HEK293 (cell line): ENCODE results near the gene STMND1.

Experiments used
- HOXD13 ChIP-seq: sonication (generic); formaldehyde crosslinking; IDR thresholded peaks from 2 replicates; pipeline ENCODE4 v1.8.0; 2022; ENCODE audit warnings: missing genetic modification reagents, borderline replicate concordance
- MZF1 ChIP-seq: fragments of 450-650 bp; formaldehyde crosslinking; IDR thresholded peaks from 2 replicates; pipeline ENCODE4 v1.5.1; 2017; ENCODE audit warnings: missing biosample characterization, missing genetic modification characterization, borderline replicate concordance
- OSR2 ChIP-seq: fragments of 450-650 bp; formaldehyde crosslinking; IDR thresholded peaks from 2 replicates; pipeline ENCODE4 v1.5.1; 2016; ENCODE audit warnings: missing biosample characterization, missing genetic modification characterization
- SP3 ChIP-seq: fragments of 450-650 bp; formaldehyde crosslinking; IDR thresholded peaks from 2 replicates; pipeline ENCODE4 v1.5.1; 2016; ENCODE audit warnings: missing biosample characterization, missing genetic modification characterization
- SP7 ChIP-seq: fragments of 450-650 bp; formaldehyde crosslinking; IDR thresholded peaks from 2 replicates; pipeline ENCODE4 v1.5.1; 2016; ENCODE audit warnings: missing biosample characterization, missing genetic modification characterization
- ZFP41 ChIP-seq: fragments of 450-650 bp; formaldehyde crosslinking; IDR thresholded peaks from 2 replicates; pipeline ENCODE4 v1.5.1; 2016; ENCODE audit warnings: missing biosample characterization, missing genetic modification characterization, borderline replicate concordance
- ZFP69B ChIP-seq: fragments of 450-650 bp; formaldehyde crosslinking; IDR thresholded peaks from 2 replicates; pipeline ENCODE4 v1.5.1; 2016; ENCODE audit warnings: missing biosample characterization, missing genetic modification characterization
- ZNF223 ChIP-seq: fragments of 450-650 bp; formaldehyde crosslinking; IDR thresholded peaks from 2 replicates; pipeline ENCODE4 v1.5.1; 2016; ENCODE audit warnings: missing biosample characterization, missing genetic modification characterization
- ZNF311 ChIP-seq: fragments of 450-650 bp; formaldehyde crosslinking; IDR thresholded peaks from 2 replicates; pipeline ENCODE4 v1.5.1; 2017; ENCODE audit warnings: missing biosample characterization, missing genetic modification characterization, borderline replicate concordance
- ZNF394 ChIP-seq: fragments of 450-650 bp; formaldehyde crosslinking; IDR thresholded peaks from 2 replicates; pipeline ENCODE4 v1.5.1; 2016; ENCODE audit warnings: missing biosample characterization, missing genetic modification characterization, mild to moderate bottlenecking, moderate library complexity, borderline replicate concordance
- ZNF473 ChIP-seq: fragments of 450-650 bp; formaldehyde crosslinking; IDR thresholded peaks from 2 replicates; pipeline ENCODE4 v1.5.1; 2017; ENCODE audit warnings: missing biosample characterization, missing genetic modification characterization
- ZXDB ChIP-seq: fragments of 450-650 bp; formaldehyde crosslinking; IDR thresholded peaks from 2 replicates; pipeline ENCODE4 v1.5.1; 2016; ENCODE audit warnings: missing biosample characterization, missing genetic modification characterization
- TF ChIP-seq, protein P1 (sequence below): fragments of 450-650 bp; formaldehyde crosslinking; IDR thresholded peaks from 2 replicates; pipeline ENCODE4 v1.5.1; 2016; ENCODE audit warnings: missing biosample characterization, missing genetic modification characterization
- TF ChIP-seq, protein P2 (sequence below): fragments of 450-650 bp; formaldehyde crosslinking; IDR thresholded peaks from 2 replicates; pipeline ENCODE4 v1.5.1; 2016; ENCODE audit warnings: missing biosample characterization, missing genetic modification characterization
- TF ChIP-seq, protein P3 (sequence below): fragments of 450-650 bp; formaldehyde crosslinking; conservative IDR thresholded peaks from 2 replicates; pipeline ENCODE4 v1.5.1; 2016; ENCODE audit warnings: low read depth, missing biosample characterization, missing genetic modification characterization
- TF ChIP-seq, protein P4 (sequence below): fragments of 450-650 bp; formaldehyde crosslinking; IDR thresholded peaks from 2 replicates; pipeline ENCODE4 v1.5.1; 2016; ENCODE audit warnings: missing biosample characterization, missing genetic modification characterization
- TF ChIP-seq, protein P5 (sequence below): fragments of 450-650 bp; formaldehyde crosslinking; IDR thresholded peaks from 2 replicates; pipeline ENCODE4 v1.5.1; 2017; ENCODE audit warnings: missing biosample characterization, missing genetic modification characterization
- TF ChIP-seq, protein P6 (sequence below): fragments of 450-650 bp; formaldehyde crosslinking; IDR thresholded peaks from 2 replicates; pipeline ENCODE4 v1.5.1; 2017; ENCODE audit warnings: missing biosample characterization, missing genetic modification characterization
- TF ChIP-seq, protein P7 (sequence below): fragments of 450-650 bp; IDR thresholded peaks from 2 replicates; pipeline ENCODE4 v1.5.1; 2018; ENCODE audit warnings: missing biosample characterization, missing genetic modification characterization
- TF ChIP-seq, protein P8 (sequence below): fragments of 450-650 bp; formaldehyde crosslinking; IDR thresholded peaks from 2 replicates; pipeline ENCODE4 v1.5.1; 2016; ENCODE audit warnings: missing biosample characterization, missing genetic modification characterization

Gene STMND1

DNA sequence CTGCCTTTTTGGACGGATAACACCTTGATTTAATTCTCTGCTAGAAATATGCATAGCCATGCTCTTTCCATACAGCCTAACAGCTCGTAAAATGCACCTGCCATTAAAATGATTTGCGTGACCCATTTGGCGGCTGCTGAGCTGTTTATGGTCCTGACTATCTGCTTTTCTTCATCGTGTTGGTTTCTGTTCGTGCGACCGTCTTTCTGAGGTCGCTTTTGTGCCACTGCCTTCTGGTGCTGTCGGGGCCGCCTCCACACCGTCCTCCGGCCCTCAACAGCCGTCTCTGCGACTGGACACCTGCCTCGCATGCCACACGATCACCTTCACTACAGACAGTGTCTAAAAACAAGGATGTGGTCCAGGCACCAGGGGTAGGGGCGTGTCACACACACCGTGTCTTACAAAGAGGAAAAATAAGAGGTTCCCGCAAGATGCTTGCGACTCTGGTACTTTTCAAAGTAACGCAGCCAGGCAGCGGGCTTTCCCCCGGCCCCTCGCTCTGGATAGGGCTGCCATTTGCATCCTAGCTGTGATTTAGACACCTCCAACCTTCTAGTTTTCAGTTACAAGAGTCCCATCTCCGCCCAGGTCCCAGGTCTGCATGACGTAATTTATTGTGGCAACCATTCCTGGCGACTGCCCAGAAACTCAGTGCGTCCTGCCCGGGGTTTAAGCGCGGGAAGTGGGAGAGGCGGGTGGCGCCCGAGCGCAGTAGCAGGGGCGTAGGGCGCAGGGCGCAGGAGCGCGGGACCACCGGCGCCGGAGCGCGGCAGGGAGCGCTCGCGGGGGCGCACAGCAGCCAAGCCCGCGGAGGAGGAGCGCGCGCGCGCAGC lies at the start of gene STMND1 (continued):
- TF ChIP-seq, protein P1, sequence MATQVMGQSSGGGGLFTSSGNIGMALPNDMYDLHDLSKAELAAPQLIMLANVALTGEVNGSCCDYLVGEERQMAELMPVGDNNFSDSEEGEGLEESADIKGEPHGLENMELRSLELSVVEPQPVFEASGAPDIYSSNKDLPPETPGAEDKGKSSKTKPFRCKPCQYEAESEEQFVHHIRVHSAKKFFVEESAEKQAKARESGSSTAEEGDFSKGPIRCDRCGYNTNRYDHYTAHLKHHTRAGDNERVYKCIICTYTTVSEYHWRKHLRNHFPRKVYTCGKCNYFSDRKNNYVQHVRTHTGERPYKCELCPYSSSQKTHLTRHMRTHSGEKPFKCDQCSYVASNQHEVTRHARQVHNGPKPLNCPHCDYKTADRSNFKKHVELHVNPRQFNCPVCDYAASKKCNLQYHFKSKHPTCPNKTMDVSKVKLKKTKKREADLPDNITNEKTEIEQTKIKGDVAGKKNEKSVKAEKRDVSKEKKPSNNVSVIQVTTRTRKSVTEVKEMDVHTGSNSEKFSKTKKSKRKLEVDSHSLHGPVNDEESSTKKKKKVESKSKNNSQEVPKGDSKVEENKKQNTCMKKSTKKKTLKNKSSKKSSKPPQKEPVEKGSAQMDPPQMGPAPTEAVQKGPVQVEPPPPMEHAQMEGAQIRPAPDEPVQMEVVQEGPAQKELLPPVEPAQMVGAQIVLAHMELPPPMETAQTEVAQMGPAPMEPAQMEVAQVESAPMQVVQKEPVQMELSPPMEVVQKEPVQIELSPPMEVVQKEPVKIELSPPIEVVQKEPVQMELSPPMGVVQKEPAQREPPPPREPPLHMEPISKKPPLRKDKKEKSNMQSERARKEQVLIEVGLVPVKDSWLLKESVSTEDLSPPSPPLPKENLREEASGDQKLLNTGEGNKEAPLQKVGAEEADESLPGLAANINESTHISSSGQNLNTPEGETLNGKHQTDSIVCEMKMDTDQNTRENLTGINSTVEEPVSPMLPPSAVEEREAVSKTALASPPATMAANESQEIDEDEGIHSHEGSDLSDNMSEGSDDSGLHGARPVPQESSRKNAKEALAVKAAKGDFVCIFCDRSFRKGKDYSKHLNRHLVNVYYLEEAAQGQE (tag by site-specific recombination), result peak; percentile 91
- TF ChIP-seq, protein P2, sequence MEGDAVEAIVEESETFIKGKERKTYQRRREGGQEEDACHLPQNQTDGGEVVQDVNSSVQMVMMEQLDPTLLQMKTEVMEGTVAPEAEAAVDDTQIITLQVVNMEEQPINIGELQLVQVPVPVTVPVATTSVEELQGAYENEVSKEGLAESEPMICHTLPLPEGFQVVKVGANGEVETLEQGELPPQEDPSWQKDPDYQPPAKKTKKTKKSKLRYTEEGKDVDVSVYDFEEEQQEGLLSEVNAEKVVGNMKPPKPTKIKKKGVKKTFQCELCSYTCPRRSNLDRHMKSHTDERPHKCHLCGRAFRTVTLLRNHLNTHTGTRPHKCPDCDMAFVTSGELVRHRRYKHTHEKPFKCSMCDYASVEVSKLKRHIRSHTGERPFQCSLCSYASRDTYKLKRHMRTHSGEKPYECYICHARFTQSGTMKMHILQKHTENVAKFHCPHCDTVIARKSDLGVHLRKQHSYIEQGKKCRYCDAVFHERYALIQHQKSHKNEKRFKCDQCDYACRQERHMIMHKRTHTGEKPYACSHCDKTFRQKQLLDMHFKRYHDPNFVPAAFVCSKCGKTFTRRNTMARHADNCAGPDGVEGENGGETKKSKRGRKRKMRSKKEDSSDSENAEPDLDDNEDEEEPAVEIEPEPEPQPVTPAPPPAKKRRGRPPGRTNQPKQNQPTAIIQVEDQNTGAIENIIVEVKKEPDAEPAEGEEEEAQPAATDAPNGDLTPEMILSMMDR, result no peak; the same call in 1 of the 2 replicates
- TF ChIP-seq ZNF311 (tag by site-specific recombination) (no peak), ZFP69B (0 out of 2 replicates have a peak, but pooled peaks have one; percentile 15), OSR2 (tag by site-specific recombination) (no peak; the same call in 1 of the 2 replicates), ZNF223 (peak; percentile 46; the same call in 1 of the 2 replicates), SP7 (peak; percentile 53), HOXD13 (CRISPR knock-in tag) (peak; percentile 33; the same call in 1 of the 2 replicates), ZXDB (tag by site-specific recombination) (peak; percentile 57), SP3 (tag by site-specific recombination) (peak; percentile 26; the same call in 1 of the 2 replicates), MZF1 (tag by site-specific recombination) (no peak), ZNF473 (tag by site-specific recombination) (no peak), ZNF394 (tag by site-specific recombination) (0 out of 2 replicates have a peak, but pooled peaks have one; percentile 31), ZFP41 (tag by site-specific recombination) (no peak)
- TF ChIP-seq, protein P3, sequence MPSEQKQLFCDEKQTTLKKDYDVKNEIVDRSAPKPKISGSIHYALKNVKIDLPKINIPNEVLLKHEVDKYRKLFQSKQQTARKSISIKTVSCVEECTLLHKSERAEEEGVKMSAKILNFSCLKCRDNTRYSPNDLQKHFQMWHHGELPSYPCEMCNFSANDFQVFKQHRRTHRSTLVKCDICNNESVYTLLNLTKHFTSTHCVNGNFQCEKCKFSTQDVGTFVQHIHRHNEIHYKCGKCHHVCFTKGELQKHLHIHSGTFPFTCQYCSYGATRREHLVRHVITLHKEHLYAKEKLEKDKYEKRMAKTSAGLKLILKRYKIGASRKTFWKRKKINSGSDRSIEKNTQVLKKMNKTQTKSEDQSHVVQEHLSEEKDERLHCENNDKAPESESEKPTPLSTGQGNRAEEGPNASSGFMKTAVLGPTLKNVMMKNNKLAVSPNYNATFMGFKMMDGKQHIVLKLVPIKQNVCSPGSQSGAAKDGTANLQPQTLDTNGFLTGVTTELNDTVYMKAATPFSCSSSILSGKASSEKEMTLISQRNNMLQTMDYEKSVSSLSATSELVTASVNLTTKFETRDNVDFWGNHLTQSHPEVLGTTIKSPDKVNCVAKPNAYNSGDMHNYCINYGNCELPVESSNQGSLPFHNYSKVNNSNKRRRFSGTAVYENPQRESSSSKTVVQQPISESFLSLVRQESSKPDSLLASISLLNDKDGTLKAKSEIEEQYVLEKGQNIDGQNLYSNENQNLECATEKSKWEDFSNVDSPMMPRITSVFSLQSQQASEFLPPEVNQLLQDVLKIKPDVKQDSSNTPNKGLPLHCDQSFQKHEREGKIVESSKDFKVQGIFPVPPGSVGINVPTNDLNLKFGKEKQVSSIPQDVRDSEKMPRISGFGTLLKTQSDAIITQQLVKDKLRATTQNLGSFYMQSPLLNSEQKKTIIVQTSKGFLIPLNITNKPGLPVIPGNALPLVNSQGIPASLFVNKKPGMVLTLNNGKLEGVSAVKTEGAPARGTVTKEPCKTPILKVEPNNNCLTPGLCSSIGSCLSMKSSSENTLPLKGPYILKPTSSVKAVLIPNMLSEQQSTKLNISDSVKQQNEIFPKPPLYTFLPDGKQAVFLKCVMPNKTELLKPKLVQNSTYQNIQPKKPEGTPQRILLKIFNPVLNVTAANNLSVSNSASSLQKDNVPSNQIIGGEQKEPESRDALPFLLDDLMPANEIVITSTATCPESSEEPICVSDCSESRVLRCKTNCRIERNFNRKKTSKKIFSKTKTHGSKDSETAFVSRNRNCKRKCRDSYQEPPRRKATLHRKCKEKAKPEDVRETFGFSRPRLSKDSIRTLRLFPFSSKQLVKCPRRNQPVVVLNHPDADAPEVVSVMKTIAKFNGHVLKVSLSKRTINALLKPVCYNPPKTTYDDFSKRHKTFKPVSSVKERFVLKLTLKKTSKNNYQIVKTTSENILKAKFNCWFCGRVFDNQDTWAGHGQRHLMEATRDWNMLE, result 0 out of 2 replicates have a peak, but pooled peaks have one; percentile 11
- TF ChIP-seq, protein P4, sequence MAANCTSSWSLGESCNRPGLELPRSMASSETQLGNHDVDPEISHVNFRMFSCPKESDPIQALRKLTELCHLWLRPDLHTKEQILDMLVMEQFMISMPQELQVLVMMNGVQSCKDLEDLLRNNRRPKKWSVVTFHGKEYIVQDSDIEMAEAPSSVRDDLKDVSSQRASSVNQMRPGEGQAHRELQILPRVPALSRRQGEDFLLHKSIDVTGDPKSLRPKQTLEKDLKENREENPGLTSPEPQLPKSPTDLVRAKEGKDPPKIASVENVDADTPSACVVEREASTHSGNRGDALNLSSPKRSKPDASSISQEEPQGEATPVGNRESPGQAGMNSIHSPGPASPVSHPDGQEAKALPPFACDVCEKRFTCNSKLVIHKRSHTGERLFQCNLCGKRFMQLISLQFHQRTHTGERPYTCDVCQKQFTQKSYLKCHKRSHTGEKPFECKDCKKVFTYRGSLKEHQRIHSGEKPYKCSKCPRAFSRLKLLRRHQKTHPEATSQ (tag by site-specific recombination), result no peak
- TF ChIP-seq, protein P5, sequence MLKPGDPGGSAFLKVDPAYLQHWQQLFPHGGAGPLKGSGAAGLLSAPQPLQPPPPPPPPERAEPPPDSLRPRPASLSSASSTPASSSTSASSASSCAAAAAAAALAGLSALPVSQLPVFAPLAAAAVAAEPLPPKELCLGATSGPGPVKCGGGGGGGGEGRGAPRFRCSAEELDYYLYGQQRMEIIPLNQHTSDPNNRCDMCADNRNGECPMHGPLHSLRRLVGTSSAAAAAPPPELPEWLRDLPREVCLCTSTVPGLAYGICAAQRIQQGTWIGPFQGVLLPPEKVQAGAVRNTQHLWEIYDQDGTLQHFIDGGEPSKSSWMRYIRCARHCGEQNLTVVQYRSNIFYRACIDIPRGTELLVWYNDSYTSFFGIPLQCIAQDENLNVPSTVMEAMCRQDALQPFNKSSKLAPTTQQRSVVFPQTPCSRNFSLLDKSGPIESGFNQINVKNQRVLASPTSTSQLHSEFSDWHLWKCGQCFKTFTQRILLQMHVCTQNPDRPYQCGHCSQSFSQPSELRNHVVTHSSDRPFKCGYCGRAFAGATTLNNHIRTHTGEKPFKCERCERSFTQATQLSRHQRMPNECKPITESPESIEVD (tag by site-specific recombination), result peak; percentile 51; the same call in 1 of the 2 replicates
- TF ChIP-seq, protein P6, sequence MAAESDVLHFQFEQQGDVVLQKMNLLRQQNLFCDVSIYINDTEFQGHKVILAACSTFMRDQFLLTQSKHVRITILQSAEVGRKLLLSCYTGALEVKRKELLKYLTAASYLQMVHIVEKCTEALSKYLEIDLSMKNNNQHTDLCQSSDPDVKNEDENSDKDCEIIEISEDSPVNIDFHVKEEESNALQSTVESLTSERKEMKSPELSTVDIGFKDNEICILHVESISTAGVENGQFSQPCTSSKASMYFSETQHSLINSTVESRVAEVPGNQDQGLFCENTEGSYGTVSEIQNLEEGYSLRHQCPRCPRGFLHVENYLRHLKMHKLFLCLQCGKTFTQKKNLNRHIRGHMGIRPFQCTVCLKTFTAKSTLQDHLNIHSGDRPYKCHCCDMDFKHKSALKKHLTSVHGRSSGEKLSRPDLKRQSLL (tag by site-specific recombination), result peak; percentile 77
- TF ChIP-seq, protein P7, sequence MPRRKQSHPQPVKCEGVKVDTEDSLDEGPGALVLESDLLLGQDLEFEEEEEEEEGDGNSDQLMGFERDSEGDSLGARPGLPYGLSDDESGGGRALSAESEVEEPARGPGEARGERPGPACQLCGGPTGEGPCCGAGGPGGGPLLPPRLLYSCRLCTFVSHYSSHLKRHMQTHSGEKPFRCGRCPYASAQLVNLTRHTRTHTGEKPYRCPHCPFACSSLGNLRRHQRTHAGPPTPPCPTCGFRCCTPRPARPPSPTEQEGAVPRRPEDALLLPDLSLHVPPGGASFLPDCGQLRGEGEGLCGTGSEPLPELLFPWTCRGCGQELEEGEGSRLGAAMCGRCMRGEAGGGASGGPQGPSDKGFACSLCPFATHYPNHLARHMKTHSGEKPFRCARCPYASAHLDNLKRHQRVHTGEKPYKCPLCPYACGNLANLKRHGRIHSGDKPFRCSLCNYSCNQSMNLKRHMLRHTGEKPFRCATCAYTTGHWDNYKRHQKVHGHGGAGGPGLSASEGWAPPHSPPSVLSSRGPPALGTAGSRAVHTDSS (tag by site-specific recombination), result peak; percentile 31; the same call in 1 of the 2 replicates
- TF ChIP-seq, protein P8, sequence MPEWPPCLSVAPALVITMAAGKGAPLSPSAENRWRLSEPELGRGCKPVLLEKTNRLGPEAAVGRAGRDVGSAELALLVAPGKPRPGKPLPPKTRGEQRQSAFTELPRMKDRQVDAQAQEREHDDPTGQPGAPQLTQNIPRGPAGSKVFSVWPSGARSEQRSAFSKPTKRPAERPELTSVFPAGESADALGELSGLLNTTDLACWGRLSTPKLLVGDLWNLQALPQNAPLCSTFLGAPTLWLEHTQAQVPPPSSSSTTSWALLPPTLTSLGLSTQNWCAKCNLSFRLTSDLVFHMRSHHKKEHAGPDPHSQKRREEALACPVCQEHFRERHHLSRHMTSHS (tag by site-specific recombination), result no peak
